ENCODE data around the gene PARD3.
"Not testable (repeated sequence)": the region's sequence is repeated elsewhere in the genome, so short reads cannot be mapped to it uniquely, and the experiment has no call there.

The PARD3 gene

DNA sequence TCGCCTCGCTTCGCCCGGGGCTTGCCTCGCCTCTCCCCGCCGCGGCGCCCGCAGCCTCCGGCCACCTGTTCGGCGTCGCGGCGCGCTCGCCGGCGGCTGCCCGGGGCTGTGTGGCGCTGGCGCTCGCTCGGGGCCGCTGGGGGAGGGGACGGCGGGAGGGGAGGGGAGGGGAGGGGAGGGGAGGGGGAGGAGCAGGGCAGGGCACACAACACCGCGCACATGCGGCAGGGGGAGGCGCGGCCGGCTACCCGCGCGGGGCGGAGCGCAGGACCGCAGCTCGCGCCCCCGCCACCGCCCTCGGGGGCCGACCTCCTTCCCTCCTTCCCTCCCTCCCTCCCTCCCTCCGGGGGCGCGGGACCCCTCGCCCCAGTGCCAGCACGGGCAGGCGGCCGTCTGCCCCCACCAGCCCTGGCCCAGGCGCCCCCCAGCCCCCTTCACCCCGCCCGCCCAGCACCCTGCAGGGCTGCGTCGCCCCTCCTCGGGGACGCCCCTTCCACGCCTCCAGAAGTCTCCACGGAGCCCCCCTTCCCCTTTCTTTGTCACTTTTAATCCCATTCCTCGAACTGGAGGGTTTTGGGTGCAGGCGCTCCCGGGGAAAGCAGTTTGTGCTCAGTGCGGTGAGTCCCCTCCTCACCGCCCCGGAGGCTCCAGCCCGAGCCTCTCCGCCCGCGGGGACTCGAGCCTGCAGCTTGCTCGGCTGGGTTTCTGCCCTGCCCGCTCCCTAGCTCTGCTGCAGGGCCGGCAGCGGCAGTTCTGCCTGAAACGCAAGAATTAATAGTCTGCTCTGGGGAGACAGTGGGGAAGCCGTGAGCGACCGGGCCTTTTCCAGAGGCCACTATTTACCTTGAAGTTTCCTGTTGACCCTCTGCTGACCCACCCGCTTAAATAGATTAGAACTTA is at the start of gene PARD3:
PARD3 (minus strand) TSS at position 112 of the 900 bp plus-strand sequence. CDS start 301 bp downstream, outside the sequence.
- DNase-seq = no peak

DNA sequence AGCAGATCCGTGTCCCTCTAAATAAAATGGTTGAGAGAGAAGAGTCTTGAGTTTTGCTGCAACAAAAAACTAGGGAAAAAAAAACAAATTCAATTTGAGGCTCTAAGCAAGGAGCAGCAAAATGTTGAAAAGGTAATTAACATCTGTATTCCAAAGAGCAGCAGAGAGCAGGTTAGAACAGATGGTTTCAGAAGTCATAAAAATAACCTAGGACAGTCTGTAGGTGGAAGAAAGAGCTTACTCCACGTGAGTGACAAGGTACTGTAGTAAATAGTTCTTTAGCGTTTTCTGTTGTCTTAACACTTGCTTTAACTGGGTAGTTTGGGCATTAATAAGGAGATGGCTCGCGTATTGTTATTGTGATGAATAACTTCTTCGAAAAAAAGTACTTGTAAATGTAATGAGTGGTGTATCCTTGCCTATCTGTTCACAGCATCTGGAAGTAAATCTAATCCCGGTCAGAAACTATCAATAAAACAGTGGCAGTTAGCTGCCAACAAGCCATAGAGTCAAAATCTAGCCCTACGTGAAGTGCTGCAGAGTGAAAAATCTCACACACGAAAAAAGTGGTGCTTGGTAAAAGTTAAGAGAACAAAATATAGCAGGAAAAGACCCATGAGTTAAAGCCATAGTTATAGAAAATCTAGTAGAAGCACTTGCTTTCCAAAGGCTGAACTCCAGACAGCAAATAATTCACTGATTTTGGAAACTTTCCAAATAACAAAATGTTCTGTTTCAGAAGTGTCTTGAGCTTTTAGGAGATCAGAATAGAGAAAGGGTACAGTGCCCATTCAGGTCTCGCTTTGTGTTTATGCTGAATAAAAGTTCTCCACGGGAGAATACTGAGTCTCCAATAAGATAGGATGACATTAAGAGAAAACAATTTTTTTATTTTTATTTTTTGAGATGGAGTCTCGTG is 49.3 kb upstream of the PARD3 start:
- DNase-seq = no peak

DNA sequence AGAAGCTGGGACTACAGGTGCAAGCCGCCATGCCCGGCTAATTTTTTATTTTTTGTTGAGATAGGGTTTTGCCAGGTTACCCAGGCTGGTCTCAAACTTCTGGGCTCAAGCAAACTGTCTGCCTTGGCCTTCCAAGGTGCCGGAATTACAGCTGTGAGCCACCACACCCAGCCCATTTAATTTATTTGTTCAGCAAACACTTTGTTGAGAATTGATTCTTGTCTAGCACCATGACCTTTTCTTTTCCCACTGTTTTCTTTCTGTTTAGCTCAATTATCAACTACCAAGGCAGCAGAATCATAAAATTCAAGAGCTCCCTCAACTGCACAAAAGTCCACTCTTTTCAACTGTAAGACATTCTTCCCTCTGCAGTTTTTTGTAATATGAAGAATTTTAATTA is 47.8 kb upstream of the PARD3 start:
- no peak for DNase-seq

DNA sequence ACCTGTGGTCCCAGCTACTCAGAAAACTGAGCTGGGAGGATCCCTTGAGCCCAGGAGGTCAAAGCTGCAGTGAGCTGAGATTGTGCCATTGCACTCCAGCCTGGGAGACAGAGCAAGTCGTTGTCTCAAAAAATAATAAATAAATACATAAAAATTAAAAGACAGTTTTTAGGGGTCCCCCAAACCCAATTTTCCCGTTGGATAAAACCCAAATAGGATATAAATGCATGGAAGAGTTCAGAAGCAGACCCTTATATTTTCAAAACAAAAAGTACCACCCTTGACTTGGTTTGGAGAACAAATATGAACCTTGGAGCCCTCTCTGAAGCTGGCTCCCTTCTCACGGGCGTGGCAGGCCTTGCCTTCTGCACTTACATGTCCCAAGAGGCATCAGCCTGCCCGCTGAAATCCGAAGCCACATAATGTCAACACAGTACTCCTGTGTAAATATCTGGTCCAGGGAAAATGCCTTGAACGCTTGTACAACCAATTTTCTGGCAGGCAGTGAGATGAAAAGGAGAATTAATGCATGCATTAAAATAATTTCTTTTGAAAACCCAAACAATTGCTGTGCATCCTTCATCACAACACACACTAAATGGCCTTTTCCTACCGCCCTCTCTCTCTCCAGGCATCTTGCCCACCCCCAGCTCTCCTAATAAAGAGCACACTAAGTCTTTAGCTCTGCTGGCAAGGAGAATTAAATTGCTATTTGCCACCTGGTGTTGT is 46.4 kb upstream of the PARD3 start:
- DNase-seq = no peak

DNA sequence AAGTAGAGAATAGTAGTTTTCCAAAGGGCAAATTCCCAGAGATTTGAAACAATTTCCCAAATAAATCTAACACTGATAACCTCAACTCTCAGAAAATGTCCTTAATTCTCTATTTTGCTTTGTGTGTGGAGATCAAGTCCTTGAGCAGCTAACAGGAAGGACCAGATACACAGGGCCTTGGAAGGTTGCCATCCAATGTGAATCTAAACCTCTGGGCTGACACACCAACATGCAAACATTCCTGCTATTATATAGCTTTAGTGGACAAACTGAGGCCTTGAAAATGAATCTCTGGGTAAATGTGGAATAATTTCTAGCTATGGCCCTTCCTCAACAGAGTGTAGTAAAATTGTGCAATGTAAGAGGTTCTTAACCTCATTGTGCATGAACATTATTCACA is 44.1 kb upstream of the PARD3 start:
- no peak for DNase-seq

DNA sequence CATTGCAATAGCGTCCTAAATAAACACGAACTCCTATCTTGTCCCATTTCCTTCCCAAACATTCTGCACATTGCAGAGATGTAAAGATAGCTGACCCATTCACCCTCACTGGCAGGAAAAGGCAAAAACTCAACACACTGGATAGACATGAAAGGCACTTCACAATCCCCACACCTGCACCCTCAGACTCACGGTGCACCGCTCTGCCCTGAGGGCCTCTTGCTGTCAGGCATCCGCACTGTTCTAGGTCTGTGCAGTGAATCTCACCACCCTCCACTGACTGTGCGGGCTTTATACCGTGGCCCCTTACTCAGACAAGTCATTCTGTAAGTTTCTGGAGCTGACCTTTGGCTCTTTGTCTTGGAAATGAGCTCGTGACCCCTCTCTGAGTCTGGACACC is 42.9 kb upstream of the PARD3 start:
- DNase-seq = no peak

DNA sequence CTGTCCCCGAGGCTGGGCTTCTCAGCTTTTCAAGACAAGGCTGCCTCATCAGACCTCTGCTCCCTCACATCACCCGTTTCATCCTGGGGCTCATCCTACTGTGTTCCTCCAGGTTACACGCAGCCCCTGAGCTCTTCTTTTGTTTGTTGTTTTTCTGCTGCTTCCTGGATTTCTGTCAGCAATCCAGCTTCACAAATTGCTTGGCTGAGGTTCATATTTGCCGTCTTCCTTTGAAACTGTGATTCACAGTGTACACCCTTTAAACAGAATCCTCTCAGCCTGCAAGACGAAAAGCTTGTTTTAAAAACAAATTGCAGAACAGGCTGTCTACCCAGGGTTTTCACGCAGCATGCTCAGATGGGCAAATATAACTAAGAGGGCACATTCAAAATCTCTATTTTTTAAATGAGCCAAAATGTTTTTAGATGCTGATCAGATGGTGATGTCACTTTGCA is 39.1 kb upstream of the PARD3 start:
- no peak for DNase-seq

DNA sequence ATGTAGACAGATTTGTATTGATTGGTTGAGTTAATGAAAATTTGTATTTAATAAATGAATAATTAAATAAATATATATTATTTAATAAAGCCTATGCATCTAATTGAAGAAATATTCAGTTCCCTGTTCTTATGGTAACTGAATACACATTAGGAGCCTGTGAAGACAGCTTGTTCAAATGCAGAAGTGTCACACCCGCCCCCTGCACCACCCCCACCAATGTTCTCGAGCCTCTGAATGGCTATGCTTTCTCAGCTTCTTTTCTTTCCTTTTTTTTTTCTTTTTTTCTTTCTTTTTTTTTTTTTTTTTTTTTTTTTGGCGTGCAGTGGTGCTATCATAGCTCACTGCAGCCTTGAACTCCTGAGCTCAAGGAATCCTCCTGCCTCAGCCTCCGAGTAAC is 38.3 kb upstream of the PARD3 start:
- DNase-seq = no peak

DNA sequence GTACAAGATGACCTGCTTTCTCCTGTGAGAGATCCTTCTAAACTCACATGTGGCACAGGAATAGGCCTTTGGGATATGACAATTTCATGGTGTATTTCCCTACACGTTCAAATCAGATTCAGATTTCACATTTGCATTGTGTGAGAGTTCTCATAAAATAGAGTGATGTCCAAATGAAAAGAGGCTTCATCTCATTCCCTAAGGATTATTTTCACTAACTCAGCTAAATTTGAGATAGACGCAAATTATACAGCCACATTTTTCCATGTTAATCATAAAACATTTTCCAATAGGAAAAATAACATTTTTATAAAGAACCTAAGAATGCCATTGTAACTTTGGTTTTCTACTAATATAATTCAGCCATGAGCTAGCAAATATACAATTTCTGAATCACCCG is 35.5 kb upstream of the PARD3 start:
- no peak for DNase-seq

DNA sequence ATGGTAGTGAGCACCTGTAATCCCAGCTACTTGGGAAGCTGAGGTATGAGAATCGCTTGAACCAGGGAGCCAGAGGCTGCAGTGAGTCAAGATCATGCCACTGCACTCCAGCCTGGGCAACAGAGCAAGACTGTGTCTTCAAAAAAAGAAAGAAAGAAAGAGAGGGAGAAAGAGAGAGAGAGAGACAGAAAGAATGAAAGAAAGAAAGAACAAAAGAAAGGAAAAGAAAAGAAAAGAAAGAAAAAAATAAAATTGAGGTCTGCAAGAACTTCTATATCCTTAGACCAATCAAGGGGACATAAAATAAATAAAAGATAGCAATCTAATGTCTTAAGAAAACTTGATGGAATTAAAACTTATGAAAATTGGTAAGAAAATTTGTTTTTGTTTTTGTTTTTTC is 34.9 kb upstream of the PARD3 start:
- no peak for DNase-seq

DNA sequence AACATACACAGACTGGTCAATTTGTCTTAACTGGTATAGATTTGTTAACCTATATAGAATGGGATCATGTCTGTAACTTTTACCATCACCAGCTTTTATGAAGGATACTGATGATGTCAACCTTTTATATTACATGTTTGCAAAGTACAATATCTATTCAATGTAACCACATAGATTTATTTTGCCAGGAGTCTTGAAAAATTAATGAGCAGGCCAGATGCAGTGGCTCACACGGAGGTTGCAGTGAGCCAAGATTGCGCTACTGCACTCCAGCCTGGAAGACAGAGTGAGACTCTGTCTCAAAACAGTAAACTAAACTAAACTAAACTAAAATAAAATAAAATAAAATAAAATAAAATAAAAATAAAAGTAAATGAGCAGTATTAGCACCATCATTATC is 30.0 kb upstream of the PARD3 start:
- no peak for DNase-seq

DNA sequence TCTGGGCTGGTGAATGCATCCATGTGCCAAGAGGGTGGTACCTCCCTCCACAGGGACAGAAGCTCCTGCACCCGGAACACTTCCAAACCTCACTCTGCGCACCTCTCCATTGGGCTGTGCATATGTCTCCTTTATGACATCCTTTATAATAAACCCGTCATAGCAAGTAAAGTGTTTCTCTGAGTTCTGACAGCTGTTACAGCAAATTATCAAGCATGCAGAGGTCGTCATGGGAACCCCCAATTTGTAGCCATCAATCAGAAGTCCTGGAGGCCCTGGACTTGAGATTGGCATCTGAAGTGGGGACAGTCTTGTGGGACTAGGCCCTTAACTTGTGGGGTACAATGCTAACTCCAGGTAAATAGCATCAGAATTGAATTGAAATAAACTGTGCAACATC is 29.4 kb upstream of the PARD3 start:
- DNase-seq = no peak

DNA sequence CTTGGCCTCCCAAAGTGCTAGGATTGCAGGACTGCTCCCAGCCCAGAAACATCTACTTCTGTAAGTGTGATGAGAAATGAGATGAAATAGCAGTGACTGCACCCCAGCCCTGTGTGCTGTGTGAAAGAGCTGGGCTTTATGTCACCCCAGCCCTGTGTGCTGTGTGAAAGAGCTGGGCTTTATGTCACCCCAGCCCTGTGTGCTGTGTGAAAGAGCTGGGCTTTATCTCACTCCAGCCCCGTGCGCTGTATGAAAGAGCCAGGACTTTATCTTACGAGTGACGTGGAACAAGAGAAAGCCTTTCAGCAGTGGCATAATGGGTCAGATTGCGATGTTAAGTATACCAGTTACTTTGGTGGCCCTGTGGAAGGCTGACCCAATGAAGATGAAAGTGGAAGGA is 28.4 kb upstream of the PARD3 start:
- DNase-seq = not testable (repeated sequence)

DNA sequence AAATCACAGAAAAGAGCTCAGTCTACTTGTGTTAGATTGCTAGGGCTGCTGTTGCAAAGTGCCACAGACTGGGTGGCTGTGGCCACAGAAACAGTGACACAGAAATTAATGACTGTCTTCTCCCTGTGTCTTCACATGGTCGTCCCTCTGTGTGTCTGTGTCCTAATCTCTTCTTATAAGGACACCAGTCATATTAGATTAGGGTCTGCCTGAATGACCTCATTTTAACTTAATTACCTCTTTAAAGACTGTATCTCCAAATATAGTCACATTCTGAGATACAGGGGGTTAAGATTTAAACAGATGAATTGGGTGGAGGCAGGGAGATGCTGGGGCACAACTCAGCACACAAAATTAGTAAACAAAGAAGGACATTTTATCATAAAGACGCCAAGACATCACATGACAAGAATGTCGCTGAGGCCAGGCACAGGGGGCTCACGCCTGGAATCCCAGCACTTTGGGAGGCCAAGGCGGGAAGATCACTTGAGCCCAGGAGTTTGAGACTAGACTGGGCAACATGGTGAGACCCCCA is 23.3 kb upstream of the PARD3 start:
- no peak for DNase-seq

DNA sequence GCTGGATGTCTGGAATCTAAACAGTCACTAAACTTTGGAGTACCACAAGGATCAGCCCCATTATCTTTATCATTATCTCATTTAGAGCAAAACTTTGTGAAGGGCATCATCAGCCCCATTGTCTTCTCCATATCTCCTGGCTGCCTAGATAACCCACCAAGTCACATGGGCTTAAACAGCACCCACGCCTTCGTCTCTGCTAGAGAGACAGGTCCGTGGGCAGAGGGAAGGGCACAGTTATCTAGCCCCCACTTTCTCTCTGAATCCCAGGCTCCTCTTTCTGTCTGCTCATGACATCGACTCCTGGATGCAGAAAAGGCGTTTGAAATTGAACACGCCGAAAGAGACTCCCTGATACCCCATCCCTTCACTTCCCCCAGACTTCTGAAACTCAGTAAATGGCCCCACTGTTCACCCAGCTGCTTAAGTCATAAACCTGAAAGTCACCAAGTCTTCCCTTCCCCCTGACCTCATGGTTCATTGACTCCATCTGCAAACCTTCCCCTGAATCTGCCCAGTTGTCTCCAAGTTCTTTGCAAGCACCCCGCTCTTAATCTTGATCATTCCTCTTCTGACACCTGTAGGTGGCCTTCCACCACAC is 20.9 kb upstream of the PARD3 start:
- DNase-seq = no peak

DNA sequence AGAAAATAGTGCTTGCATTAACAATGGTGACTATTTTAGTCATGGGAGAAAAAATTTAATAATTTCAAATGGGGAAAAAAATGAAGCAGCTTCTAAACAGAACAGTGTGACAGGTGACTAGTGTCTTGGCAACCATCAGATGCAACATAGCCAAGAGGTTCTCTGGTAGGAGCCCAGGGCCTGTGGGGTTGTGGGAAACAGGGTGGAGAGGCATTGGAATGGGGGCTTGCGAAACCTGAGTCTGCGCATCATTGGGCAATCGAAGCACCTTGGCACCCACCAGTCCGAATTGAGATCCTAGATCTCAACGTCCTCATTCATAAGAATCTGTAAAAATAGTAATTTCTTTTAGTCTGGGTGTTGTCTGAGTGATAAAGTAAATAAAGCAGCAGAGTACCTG is 19.2 kb upstream of the PARD3 start:
- DNase-seq = no peak

DNA sequence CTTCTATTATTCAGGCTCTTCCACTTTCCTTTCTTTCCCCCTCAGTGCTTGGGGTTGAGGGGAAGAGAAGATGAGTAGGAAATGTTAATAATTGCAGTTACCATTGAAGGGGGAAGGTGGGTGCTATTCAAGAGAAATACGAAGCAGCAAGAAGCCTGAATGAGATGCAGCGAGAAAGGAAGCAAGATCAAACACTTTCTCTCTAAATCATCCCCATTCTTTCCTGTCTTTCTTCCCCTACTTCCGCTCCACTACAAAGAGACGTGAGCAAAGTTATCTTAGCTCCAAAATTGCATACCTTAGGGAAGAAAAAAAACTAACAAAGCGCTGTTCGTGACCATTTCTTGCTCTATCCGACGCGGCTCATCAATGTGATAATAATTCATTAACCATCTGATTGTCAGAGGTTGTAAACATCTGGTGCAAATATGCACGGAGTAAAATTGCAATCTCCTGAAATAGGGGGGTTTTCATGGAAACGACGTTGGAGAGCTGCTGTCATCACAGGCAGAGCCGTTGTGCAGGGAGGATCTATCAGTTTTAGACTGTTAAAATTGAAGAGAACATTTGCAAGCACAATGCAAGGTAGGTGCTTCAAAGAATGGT is 15.2 kb upstream of the PARD3 start:
- no peak for DNase-seq

DNA sequence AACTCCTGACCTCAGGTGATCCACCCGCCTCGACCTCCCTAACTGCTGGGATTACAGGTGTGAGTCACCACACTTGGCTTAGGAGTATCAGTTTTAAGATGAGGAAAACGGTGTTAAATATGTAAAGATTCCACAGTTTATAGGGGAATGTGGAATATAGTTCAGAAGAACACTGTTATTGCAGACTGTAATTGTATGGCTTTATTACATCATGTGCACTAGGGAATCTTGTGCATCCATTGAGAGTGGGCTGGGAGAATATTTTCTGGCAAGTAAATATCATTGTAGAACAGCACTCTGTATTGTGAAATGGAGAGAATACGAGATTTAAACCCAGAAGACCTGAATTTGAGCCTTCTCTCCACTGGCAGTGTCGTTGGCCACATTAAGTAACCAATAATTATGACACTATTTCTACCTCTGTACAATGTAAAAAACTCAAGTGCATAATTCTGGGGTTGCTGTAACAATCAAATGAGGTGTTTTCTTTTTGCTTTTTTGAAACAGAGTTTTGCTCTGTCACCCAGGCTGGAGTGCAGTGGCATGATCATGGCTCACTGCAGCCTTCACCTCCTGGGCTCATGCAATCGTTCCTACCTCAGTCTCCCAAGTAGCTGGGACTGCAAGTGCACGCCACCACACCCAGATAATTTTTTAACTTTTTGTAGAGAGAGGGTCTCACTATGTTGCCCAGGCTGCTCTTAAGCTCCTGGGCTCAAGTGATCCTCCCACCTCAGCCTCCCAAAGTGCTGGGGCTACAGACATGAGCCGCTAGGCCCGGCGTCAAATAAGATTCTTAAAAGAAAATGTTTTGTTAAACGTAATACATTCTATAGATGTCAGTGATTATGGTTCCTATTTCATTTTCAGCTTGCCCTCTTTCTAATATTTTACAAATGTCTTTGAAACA is 12.0 kb upstream of the PARD3 start:
- DNase-seq = no peak

DNA sequence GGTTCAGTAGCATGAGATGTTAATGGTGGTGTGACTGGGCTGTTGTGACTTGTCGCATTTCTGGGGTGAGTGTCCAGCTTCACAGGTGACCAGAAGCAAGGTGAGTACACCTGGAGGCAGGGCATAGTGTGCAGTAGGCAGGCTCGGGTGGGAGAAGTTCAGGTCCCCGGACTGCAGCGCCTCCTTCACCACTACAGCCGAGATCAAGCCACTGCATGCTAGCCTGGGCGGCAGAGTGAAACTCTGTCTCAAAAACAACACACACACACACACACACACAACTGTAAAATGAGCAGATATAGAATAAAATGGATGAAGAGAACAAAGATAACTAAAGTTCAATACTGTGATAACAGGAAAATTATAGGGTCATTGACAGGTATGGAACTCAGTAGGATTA is 11.1 kb upstream of the PARD3 start:
- DNase-seq = no peak

DNA sequence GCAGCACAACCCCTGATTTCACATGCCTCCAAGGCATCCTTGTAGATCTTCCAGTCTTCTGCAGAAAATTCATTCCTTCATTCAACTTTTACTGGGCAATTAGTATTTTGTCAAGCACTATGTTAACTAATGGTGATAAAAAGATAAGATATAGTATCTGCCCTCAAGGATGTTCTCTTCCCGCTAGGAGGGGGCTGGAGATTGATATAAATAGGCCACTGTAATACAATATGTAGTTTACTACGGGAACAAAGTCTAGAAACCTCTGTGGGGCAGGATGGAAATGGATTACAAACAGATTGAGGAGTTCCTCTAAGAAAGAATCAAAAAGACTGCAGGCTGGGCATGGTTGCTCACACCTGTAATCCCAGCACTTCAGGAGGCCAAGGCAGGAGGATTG is 10.3 kb upstream of the PARD3 start:
- no peak for DNase-seq

DNA sequence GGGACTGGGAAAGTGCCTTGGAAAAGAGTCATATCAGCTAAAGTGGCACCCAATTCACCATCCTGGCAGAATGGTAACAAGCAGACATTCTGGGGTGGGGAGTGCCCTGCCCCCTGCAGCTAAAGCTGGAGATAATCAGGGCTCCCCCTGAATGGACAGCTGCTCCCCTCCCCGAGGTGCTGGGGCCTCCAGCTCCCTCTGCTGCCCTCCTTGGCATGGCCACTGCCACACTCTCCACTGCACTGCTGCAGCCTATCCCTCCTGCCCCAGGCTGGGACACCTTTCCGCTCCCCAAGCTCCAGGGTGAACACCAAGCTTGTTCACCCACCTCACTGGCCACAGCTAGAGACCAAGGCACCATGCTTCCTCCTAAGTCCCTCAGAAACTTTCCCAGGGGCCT is 9.8 kb upstream of the PARD3 start:
- no peak for DNase-seq

All from stimulated activated CD4-positive, alpha-beta T cell treated with anti-CD3 and anti-CD28 coated beads, Interleukin-12 subunit alpha, Interleukin-12 subunit beta, amount 100 ng/mL, for 4 hours (primary cell).